OCI-LY7 (cell line): ENCODE results near the gene WNK2.

Experiments used
- EZH2phosphoT487 ChIP-seq: fragments of 200-600 bp; sonication (generic); IDR thresholded peaks from 2 replicates; pipeline ENCODE4 v1.6.1; 2018; ENCODE audit warnings: low read depth, borderline replicate concordance, mild to moderate bottlenecking, mixed run types, antibody characterized with exemption, low read length, moderate library complexity, mixed read lengths
- TF ChIP-seq, protein P1 (sequence below): fragments of 200-600 bp; sonication (generic); conservative IDR thresholded peaks from 2 replicates; pipeline ENCODE4 v1.5.1; 2014; ENCODE audit warnings: mild to moderate bottlenecking, antibody characterized with exemption, low read length, moderate library complexity, mixed read lengths

DNA sequence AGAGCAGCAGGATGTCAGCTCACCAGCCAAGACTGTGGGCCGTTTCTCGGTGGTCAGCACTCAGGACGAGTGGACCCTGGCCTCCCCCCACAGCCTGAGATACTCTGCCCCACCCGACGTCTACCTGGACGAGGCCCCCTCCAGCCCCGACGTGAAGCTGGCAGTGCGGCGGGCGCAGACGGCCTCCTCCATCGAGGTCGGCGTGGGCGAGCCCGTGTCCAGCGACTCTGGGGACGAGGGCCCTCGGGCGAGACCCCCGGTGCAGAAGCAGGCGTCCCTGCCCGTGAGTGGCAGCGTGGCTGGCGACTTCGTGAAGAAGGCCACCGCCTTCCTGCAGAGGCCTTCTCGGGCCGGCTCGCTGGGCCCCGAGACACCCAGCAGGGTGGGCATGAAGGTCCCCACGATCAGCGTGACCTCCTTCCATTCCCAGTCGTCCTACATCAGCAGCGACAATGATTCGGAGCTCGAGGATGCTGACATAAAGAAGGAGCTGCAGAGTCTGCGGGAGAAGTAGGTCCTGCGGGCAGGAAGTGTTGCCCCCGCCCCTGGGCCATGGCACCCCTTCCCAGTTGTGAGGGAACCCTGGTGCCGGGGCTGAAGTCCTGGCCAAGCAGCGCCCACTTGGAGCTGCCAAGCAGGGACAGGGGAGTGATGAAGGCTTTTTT lies 108.9 kb downstream of the WNK2 start:
- TF ChIP-seq, protein P1, sequence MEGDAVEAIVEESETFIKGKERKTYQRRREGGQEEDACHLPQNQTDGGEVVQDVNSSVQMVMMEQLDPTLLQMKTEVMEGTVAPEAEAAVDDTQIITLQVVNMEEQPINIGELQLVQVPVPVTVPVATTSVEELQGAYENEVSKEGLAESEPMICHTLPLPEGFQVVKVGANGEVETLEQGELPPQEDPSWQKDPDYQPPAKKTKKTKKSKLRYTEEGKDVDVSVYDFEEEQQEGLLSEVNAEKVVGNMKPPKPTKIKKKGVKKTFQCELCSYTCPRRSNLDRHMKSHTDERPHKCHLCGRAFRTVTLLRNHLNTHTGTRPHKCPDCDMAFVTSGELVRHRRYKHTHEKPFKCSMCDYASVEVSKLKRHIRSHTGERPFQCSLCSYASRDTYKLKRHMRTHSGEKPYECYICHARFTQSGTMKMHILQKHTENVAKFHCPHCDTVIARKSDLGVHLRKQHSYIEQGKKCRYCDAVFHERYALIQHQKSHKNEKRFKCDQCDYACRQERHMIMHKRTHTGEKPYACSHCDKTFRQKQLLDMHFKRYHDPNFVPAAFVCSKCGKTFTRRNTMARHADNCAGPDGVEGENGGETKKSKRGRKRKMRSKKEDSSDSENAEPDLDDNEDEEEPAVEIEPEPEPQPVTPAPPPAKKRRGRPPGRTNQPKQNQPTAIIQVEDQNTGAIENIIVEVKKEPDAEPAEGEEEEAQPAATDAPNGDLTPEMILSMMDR: no peak
- no peak for TF ChIP-seq EZH2phosphoT487
